H9 (cell line): ENCODE data around the gene TMEM222. TPM values are rescaled to one million over a fixed set of nuclear protein-coding genes. Genes with fewer than 3 reads are reported as not detected.

ENCODE experiments used
- DNase-seq: peaks from one replicate; pipeline ENCODE4 v3.0.0-alpha.2; 2017
- H2AFZ ChIP-seq: one replicate; pipeline ENCODE4 v1.6.1; 2013; ENCODE audit warnings: mild to moderate bottlenecking, low read length, control low read depth, moderate library complexity
- H2AK5ac ChIP-seq: 2 replicates; pipeline ENCODE4 v1.6.1; 2013; ENCODE audit warnings: low read length, control low read depth, mixed read lengths; ENCODE audit not compliant: insufficient read length
- H2BK120ac ChIP-seq: one replicate; pipeline ENCODE4 v1.6.1; 2013; ENCODE audit warnings: low read depth, mild to moderate bottlenecking, low read length, control low read depth, inconsistent platforms; ENCODE audit not compliant: poor library complexity, severe bottlenecking
- H2BK12ac ChIP-seq: 2 replicates; pipeline ENCODE4 v1.6.1; 2013; ENCODE audit warnings: low read length, control low read depth, mixed read lengths, low read depth; ENCODE audit not compliant: insufficient read length
- H2BK15ac ChIP-seq: 2 replicates; pipeline ENCODE4 v1.6.1; 2013; ENCODE audit warnings: low read depth, low read length, control low read depth
- H2BK20ac ChIP-seq: one replicate; pipeline ENCODE4 v1.6.1; 2013; ENCODE audit warnings: low read depth, mild to moderate bottlenecking, low read length, control low read depth, inconsistent platforms; ENCODE audit not compliant: poor library complexity, severe bottlenecking
- H2BK5ac ChIP-seq: 2 replicates; pipeline ENCODE4 v1.6.1; 2013; ENCODE audit warnings: low read length, control low read depth, mixed read lengths; ENCODE audit not compliant: insufficient read length
- H3K14ac ChIP-seq: 2 replicates; pipeline ENCODE4 v1.6.1; 2013; ENCODE audit warnings: low read length, control low read depth; ENCODE audit not compliant: insufficient read depth
- H3K18ac ChIP-seq: 2 replicates; pipeline ENCODE4 v1.6.1; 2013; ENCODE audit warnings: low read depth, mild to moderate bottlenecking, mixed read lengths, low read length, control low read depth; ENCODE audit not compliant: insufficient read length
- H3K23ac ChIP-seq: 2 replicates; pipeline ENCODE4 v1.6.1; 2013; ENCODE audit warnings: low read length, control low read depth, mixed read lengths, low read depth; ENCODE audit not compliant: insufficient read length
- H3K23me2 ChIP-seq: 2 replicates; pipeline ENCODE4 v1.6.1; 2013; ENCODE audit warnings: low read depth, mild to moderate bottlenecking, mixed read lengths, low read length, control low read depth; ENCODE audit not compliant: insufficient read length, poor library complexity, severe bottlenecking
- H3K27ac ChIP-seq: 2 replicates; pipeline ENCODE4 v1.5.1; 2013; ENCODE audit warnings: low read length, control low read depth, mixed read lengths, low read depth; ENCODE audit not compliant: insufficient read length
- H3K27me3 ChIP-seq: 2 replicates; pipeline ENCODE4 v1.6.1; 2013; ENCODE audit warnings: low read length, control low read depth, inconsistent platforms; ENCODE audit not compliant: insufficient read depth
- H3K4ac ChIP-seq: 2 replicates; pipeline ENCODE4 v1.6.1; 2013; ENCODE audit warnings: low read depth, mild to moderate bottlenecking, control low read depth, inconsistent platforms, low read length, moderate library complexity
- H3K4me1 ChIP-seq: 2 replicates; pipeline ENCODE4 v1.6.1; 2013; ENCODE audit warnings: low read length, control low read depth, inconsistent platforms; ENCODE audit not compliant: insufficient read depth
- H3K4me2 ChIP-seq: 2 replicates; pipeline ENCODE4 v1.6.1; 2013; ENCODE audit warnings: low read length, control low read depth, mixed read lengths; ENCODE audit not compliant: insufficient read length, insufficient read depth
- H3K56ac ChIP-seq: 2 replicates; pipeline ENCODE4 v1.6.1; 2013; ENCODE audit warnings: low read depth, mild to moderate bottlenecking, mixed read lengths, low read length, control low read depth; ENCODE audit not compliant: insufficient read length
- H3K79me1 ChIP-seq: 2 replicates; pipeline ENCODE4 v1.6.1; 2013; ENCODE audit warnings: low read depth, mild to moderate bottlenecking, moderate library complexity, low read length, control low read depth, inconsistent platforms; ENCODE audit not compliant: insufficient read depth, poor library complexity, severe bottlenecking
- H3K79me2 ChIP-seq: 2 replicates; pipeline ENCODE4 v1.6.1; 2013; ENCODE audit warnings: low read length, control low read depth, inconsistent platforms; ENCODE audit not compliant: insufficient read depth
- H3K9ac ChIP-seq: 2 replicates; pipeline ENCODE4 v1.6.1; 2013; ENCODE audit warnings: low read length, control low read depth, mixed read lengths; ENCODE audit not compliant: insufficient read length; ENCODE audit errors: extremely low read depth
- H3K9me3 ChIP-seq: one replicate; pipeline ENCODE4 v1.6.1; 2013; ENCODE audit warnings: low read depth, low read length, inconsistent platforms; ENCODE audit not compliant: control insufficient read depth
- H3T11ph ChIP-seq: one replicate; pipeline ENCODE4 v1.6.1; 2013; ENCODE audit warnings: mild to moderate bottlenecking, low read length, control low read depth, inconsistent platforms
- H4K20me1 ChIP-seq: one replicate; pipeline ENCODE4 v1.6.1; 2013; ENCODE audit not compliant: control insufficient read depth, insufficient read length, insufficient read depth
- H4K5ac ChIP-seq: 2 replicates; pipeline ENCODE4 v1.6.1; 2013; ENCODE audit warnings: low read depth, mild to moderate bottlenecking, mixed read lengths, low read length, control low read depth; ENCODE audit not compliant: insufficient read length
- H4K8ac ChIP-seq: replicated peaks from 2 replicates; pipeline ENCODE4 v1.6.1; 2013; ENCODE audit warnings: low read length, control low read depth, mixed read lengths, low read depth; ENCODE audit not compliant: insufficient read length
- H4K91ac ChIP-seq: 2 replicates; pipeline ENCODE4 v1.6.1; 2013; ENCODE audit warnings: low read depth, mild to moderate bottlenecking, moderate library complexity, mixed read lengths, low read length, control low read depth; ENCODE audit not compliant: insufficient read length
- H3K27ac Mint-ChIP-seq, 3 experiments: 2 replicates in 2 of 3; 3 replicates in 1 of 3; pipeline ENCODE4 v1.8.0; 2020 to 2021; ENCODE audit warnings: mixed read lengths in 3 of 3, mild to moderate bottlenecking in 1 of 3, moderate library complexity in 1 of 3
- H3K27me3 Mint-ChIP-seq: 2 replicates; pipeline ENCODE4 v1.8.0; 2021; ENCODE audit warnings: low read depth, mild to moderate bottlenecking, moderate library complexity, mixed read lengths
- H3K36me3 Mint-ChIP-seq, 3 experiments: 2 replicates in 2 of 3; 3 replicates in 1 of 3; pipeline ENCODE4 v1.8.0; 2020 to 2021; ENCODE audit warnings: low read depth in 3 of 3, mixed read lengths in 3 of 3; ENCODE audit not compliant: insufficient read depth in 1 of 3
- H3K4me1 Mint-ChIP-seq, 2 experiments: 2 replicates each; pipeline ENCODE4 v1.8.0; 2020; ENCODE audit warnings: mixed read lengths in 2 of 2
- H3K4me3 Mint-ChIP-seq, 2 experiments: 2 replicates in 1 of 2; 3 replicates in 1 of 2; pipeline ENCODE4 v1.8.0; 2020 to 2021; ENCODE audit warnings: mild to moderate bottlenecking in 2 of 2, mixed read lengths in 2 of 2, moderate library complexity in 1 of 2
- H3K9me3 Mint-ChIP-seq, 2 experiments: 2 replicates in 1 of 2; 3 replicates in 1 of 2; pipeline ENCODE4 v1.8.0; 2020; ENCODE audit warnings: mild to moderate bottlenecking in 2 of 2, mixed read lengths in 2 of 2, moderate library complexity in 1 of 2
- WGBS: extraction: QIAGEN DNeasy Blood & Tissue Kit; methylation state at CpG from one replicate; pipeline ENCODE4 v1.1.7; 2013; ENCODE audit warnings: missing lambda C conversion rate, low lambda C conversion rate, mixed read lengths; ENCODE audit not compliant: insufficient read length; ENCODE audit errors: extremely low coverage; 5-methylcytosine and 5-hydroxymethylcytosine counted together
- total RNA-seq: library from RNA; stranded (reverse); gene quantifications from 2 replicates; pipeline ENCODE4 v1.2.1, GENCODE V29; 2021
- TF ChIP-seq, protein P1 (sequence below): fragments of 200-600 bp; sonication (generic); conservative IDR thresholded peaks from 3 replicates; pipeline ENCODE4 v1.8.0; 2021; ENCODE audit warnings: antibody characterized with exemption, mild to moderate bottlenecking

TMEM222 gene
- total RNA-seq, 1 experiment from 2014 or later = 36.8 TPM

DNA sequence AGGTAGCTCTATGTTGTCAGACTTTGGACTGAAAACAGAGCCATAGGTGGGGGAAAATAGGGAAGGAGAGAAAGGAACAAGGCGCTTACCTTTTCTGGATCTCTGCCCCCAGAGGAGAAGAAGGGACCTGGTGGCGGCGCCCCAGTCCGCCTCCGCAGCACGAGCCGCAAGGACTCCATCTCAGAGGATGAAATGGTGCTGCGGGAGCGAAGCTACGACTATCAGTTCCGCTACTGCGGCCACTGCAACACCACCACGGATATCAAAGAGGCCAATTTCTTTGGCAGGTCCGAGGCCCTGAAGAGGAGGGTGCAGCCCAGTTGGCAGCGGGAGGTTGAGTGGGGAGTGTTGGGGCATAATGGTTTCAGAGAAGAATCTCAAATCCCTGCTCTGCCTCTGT is 18.5 kb upstream of the TMEM222 start:
- H4K8ac ChIP-seq = no peak overlapping the region
- no peak overlapping the region for H3K18ac ChIP-seq
- H3K9ac ChIP-seq = no peak overlapping the region
- no peak overlapping the region for H4K91ac ChIP-seq
- H2BK12ac ChIP-seq = no peak overlapping the region
- H3K36me3 Mint-ChIP-seq = peaks cover 0 to 10% (median 4%) of the 10 kb centered on the region in 3 experiments; a peak in 4 of 7 replicates
- H3K27ac Mint-ChIP-seq = peak overlapping the region in 1 of 3 experiments; percentile 43; a peak in 2 of 7 replicates
- H2BK20ac ChIP-seq = no peak overlapping the region
- no peak overlapping the region; a peak in 1 of 5 replicates for H3K4me3 Mint-ChIP-seq
- no peak overlapping the region for H3T11ph ChIP-seq
- H3K4me1 Mint-ChIP-seq = peaks cover 47 to 61% of the 10 kb centered on the region in 2 experiments
- H3K79me2 ChIP-seq = no peaks in the 10 kb centered on the region
- no CpG with 5 or more reads among the region's 15 CpGs for WGBS
- no peak overlapping the region for H2BK120ac ChIP-seq
- no peaks in the 10 kb centered on the region for H3K9me3 ChIP-seq
- H4K20me1 ChIP-seq = no peaks in the 10 kb centered on the region
- DNase-seq = no peak
- no peak overlapping the region for H2AFZ ChIP-seq
- H3K56ac ChIP-seq = no peak overlapping the region
- no peak overlapping the region for H3K4ac ChIP-seq
- no peak overlapping the region for H2BK15ac ChIP-seq
- no peak overlapping the region for H3K4me2 ChIP-seq
- no peaks in the 10 kb centered on the region for H3K27me3 Mint-ChIP-seq
- H3K79me1 ChIP-seq = no peaks in the 10 kb centered on the region
- no peak overlapping the region for H3K23ac ChIP-seq
- H4K5ac ChIP-seq = no peak overlapping the region
- no peaks in the 10 kb centered on the region for H3K9me3 Mint-ChIP-seq
- H2BK5ac ChIP-seq = no peak overlapping the region
- peaks cover 15% of the 10 kb centered on the region for H3K4me1 ChIP-seq
- H3K27me3 ChIP-seq = no peaks in the 10 kb centered on the region
- no peak overlapping the region for H3K27ac ChIP-seq
- TF ChIP-seq, protein P1, sequence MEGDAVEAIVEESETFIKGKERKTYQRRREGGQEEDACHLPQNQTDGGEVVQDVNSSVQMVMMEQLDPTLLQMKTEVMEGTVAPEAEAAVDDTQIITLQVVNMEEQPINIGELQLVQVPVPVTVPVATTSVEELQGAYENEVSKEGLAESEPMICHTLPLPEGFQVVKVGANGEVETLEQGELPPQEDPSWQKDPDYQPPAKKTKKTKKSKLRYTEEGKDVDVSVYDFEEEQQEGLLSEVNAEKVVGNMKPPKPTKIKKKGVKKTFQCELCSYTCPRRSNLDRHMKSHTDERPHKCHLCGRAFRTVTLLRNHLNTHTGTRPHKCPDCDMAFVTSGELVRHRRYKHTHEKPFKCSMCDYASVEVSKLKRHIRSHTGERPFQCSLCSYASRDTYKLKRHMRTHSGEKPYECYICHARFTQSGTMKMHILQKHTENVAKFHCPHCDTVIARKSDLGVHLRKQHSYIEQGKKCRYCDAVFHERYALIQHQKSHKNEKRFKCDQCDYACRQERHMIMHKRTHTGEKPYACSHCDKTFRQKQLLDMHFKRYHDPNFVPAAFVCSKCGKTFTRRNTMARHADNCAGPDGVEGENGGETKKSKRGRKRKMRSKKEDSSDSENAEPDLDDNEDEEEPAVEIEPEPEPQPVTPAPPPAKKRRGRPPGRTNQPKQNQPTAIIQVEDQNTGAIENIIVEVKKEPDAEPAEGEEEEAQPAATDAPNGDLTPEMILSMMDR = no peak
- no peak overlapping the region for H3K14ac ChIP-seq
- H2AK5ac ChIP-seq = no peak overlapping the region
- no peaks in the 10 kb centered on the region for H3K23me2 ChIP-seq
